H9 (cell line): ENCODE measurements around the gene CAMTA1. TPM values are rescaled to one million over a fixed set of nuclear protein-coding genes. Genes with fewer than 3 reads are reported as not detected.
A peak's percentile ranks its signal among the peaks of the same experiment; 100 is the strongest.

Source experiments
- DNase-seq: peaks from one replicate; pipeline ENCODE4 v3.0.0-alpha.2; 2017
- H2AFZ ChIP-seq: one replicate; pipeline ENCODE4 v1.6.1; 2013; ENCODE audit warnings: mild to moderate bottlenecking, low read length, control low read depth, moderate library complexity
- H2AK5ac ChIP-seq: 2 replicates; pipeline ENCODE4 v1.6.1; 2013; ENCODE audit warnings: low read length, control low read depth, mixed read lengths; ENCODE audit not compliant: insufficient read length
- H2BK120ac ChIP-seq: one replicate; pipeline ENCODE4 v1.6.1; 2013; ENCODE audit warnings: low read depth, mild to moderate bottlenecking, low read length, control low read depth, inconsistent platforms; ENCODE audit not compliant: poor library complexity, severe bottlenecking
- H2BK12ac ChIP-seq: 2 replicates; pipeline ENCODE4 v1.6.1; 2013; ENCODE audit warnings: low read length, control low read depth, mixed read lengths, low read depth; ENCODE audit not compliant: insufficient read length
- H2BK15ac ChIP-seq: 2 replicates; pipeline ENCODE4 v1.6.1; 2013; ENCODE audit warnings: low read depth, low read length, control low read depth
- H2BK20ac ChIP-seq: one replicate; pipeline ENCODE4 v1.6.1; 2013; ENCODE audit warnings: low read depth, mild to moderate bottlenecking, low read length, control low read depth, inconsistent platforms; ENCODE audit not compliant: poor library complexity, severe bottlenecking
- H2BK5ac ChIP-seq: 2 replicates; pipeline ENCODE4 v1.6.1; 2013; ENCODE audit warnings: low read length, control low read depth, mixed read lengths; ENCODE audit not compliant: insufficient read length
- H3K14ac ChIP-seq: 2 replicates; pipeline ENCODE4 v1.6.1; 2013; ENCODE audit warnings: low read length, control low read depth; ENCODE audit not compliant: insufficient read depth
- H3K18ac ChIP-seq: 2 replicates; pipeline ENCODE4 v1.6.1; 2013; ENCODE audit warnings: low read depth, mild to moderate bottlenecking, mixed read lengths, low read length, control low read depth; ENCODE audit not compliant: insufficient read length
- H3K23ac ChIP-seq: 2 replicates; pipeline ENCODE4 v1.6.1; 2013; ENCODE audit warnings: low read length, control low read depth, mixed read lengths, low read depth; ENCODE audit not compliant: insufficient read length
- H3K23me2 ChIP-seq: 2 replicates; pipeline ENCODE4 v1.6.1; 2013; ENCODE audit warnings: low read depth, mild to moderate bottlenecking, mixed read lengths, low read length, control low read depth; ENCODE audit not compliant: insufficient read length, poor library complexity, severe bottlenecking
- H3K27ac ChIP-seq: 2 replicates; pipeline ENCODE4 v1.5.1; 2013; ENCODE audit warnings: low read length, control low read depth, mixed read lengths, low read depth; ENCODE audit not compliant: insufficient read length
- H3K27me3 ChIP-seq: 2 replicates; pipeline ENCODE4 v1.6.1; 2013; ENCODE audit warnings: low read length, control low read depth, inconsistent platforms; ENCODE audit not compliant: insufficient read depth
- H3K4ac ChIP-seq: 2 replicates; pipeline ENCODE4 v1.6.1; 2013; ENCODE audit warnings: low read depth, mild to moderate bottlenecking, control low read depth, inconsistent platforms, low read length, moderate library complexity
- H3K4me1 ChIP-seq: 2 replicates; pipeline ENCODE4 v1.6.1; 2013; ENCODE audit warnings: low read length, control low read depth, inconsistent platforms; ENCODE audit not compliant: insufficient read depth
- H3K4me2 ChIP-seq: 2 replicates; pipeline ENCODE4 v1.6.1; 2013; ENCODE audit warnings: low read length, control low read depth, mixed read lengths; ENCODE audit not compliant: insufficient read length, insufficient read depth
- H3K56ac ChIP-seq: 2 replicates; pipeline ENCODE4 v1.6.1; 2013; ENCODE audit warnings: low read depth, mild to moderate bottlenecking, mixed read lengths, low read length, control low read depth; ENCODE audit not compliant: insufficient read length
- H3K79me1 ChIP-seq: 2 replicates; pipeline ENCODE4 v1.6.1; 2013; ENCODE audit warnings: low read depth, mild to moderate bottlenecking, moderate library complexity, low read length, control low read depth, inconsistent platforms; ENCODE audit not compliant: insufficient read depth, poor library complexity, severe bottlenecking
- H3K79me2 ChIP-seq: 2 replicates; pipeline ENCODE4 v1.6.1; 2013; ENCODE audit warnings: low read length, control low read depth, inconsistent platforms; ENCODE audit not compliant: insufficient read depth
- H3K9ac ChIP-seq: 2 replicates; pipeline ENCODE4 v1.6.1; 2013; ENCODE audit warnings: low read length, control low read depth, mixed read lengths; ENCODE audit not compliant: insufficient read length; ENCODE audit errors: extremely low read depth
- H3K9me3 ChIP-seq: one replicate; pipeline ENCODE4 v1.6.1; 2013; ENCODE audit warnings: low read depth, low read length, inconsistent platforms; ENCODE audit not compliant: control insufficient read depth
- H3T11ph ChIP-seq: one replicate; pipeline ENCODE4 v1.6.1; 2013; ENCODE audit warnings: mild to moderate bottlenecking, low read length, control low read depth, inconsistent platforms
- H4K20me1 ChIP-seq: one replicate; pipeline ENCODE4 v1.6.1; 2013; ENCODE audit not compliant: control insufficient read depth, insufficient read length, insufficient read depth
- H4K5ac ChIP-seq: 2 replicates; pipeline ENCODE4 v1.6.1; 2013; ENCODE audit warnings: low read depth, mild to moderate bottlenecking, mixed read lengths, low read length, control low read depth; ENCODE audit not compliant: insufficient read length
- H4K8ac ChIP-seq: replicated peaks from 2 replicates; pipeline ENCODE4 v1.6.1; 2013; ENCODE audit warnings: low read length, control low read depth, mixed read lengths, low read depth; ENCODE audit not compliant: insufficient read length
- H4K91ac ChIP-seq: 2 replicates; pipeline ENCODE4 v1.6.1; 2013; ENCODE audit warnings: low read depth, mild to moderate bottlenecking, moderate library complexity, mixed read lengths, low read length, control low read depth; ENCODE audit not compliant: insufficient read length
- H3K27ac Mint-ChIP-seq, 3 experiments: 2 replicates in 2 of 3; 3 replicates in 1 of 3; pipeline ENCODE4 v1.8.0; 2020 to 2021; ENCODE audit warnings: mixed read lengths in 3 of 3, mild to moderate bottlenecking in 1 of 3, moderate library complexity in 1 of 3
- H3K27me3 Mint-ChIP-seq: 2 replicates; pipeline ENCODE4 v1.8.0; 2021; ENCODE audit warnings: low read depth, mild to moderate bottlenecking, moderate library complexity, mixed read lengths
- H3K36me3 Mint-ChIP-seq, 3 experiments: 2 replicates in 2 of 3; 3 replicates in 1 of 3; pipeline ENCODE4 v1.8.0; 2020 to 2021; ENCODE audit warnings: low read depth in 3 of 3, mixed read lengths in 3 of 3; ENCODE audit not compliant: insufficient read depth in 1 of 3
- H3K4me1 Mint-ChIP-seq, 2 experiments: 2 replicates each; pipeline ENCODE4 v1.8.0; 2020; ENCODE audit warnings: mixed read lengths in 2 of 2
- H3K4me3 Mint-ChIP-seq, 2 experiments: 2 replicates in 1 of 2; 3 replicates in 1 of 2; pipeline ENCODE4 v1.8.0; 2020 to 2021; ENCODE audit warnings: mild to moderate bottlenecking in 2 of 2, mixed read lengths in 2 of 2, moderate library complexity in 1 of 2
- H3K9me3 Mint-ChIP-seq, 2 experiments: 2 replicates in 1 of 2; 3 replicates in 1 of 2; pipeline ENCODE4 v1.8.0; 2020; ENCODE audit warnings: mild to moderate bottlenecking in 2 of 2, mixed read lengths in 2 of 2, moderate library complexity in 1 of 2
- WGBS: extraction: QIAGEN DNeasy Blood & Tissue Kit; methylation state at CpG from one replicate; pipeline ENCODE4 v1.1.7; 2013; ENCODE audit warnings: missing lambda C conversion rate, low lambda C conversion rate, mixed read lengths; ENCODE audit not compliant: insufficient read length; ENCODE audit errors: extremely low coverage; 5-methylcytosine and 5-hydroxymethylcytosine counted together
- total RNA-seq: library from RNA; stranded (reverse); gene quantifications from 2 replicates; pipeline ENCODE4 v1.2.1, GENCODE V29; 2021
- TF ChIP-seq, protein P1 (sequence below): fragments of 200-600 bp; sonication (generic); conservative IDR thresholded peaks from 3 replicates; pipeline ENCODE4 v1.8.0; 2021; ENCODE audit warnings: antibody characterized with exemption, mild to moderate bottlenecking

Gene CAMTA1
- total RNA-seq, 1 experiment from 2014 or later = 115 TPM

GRCh38 chr1:7561331-7561921 lies 776.2 kb downstream of the CAMTA1 start:
- Histone ChIP-seq H3K4me1 (no peaks in the 10 kb centered on the region), H3K27ac (no peak overlapping the region), H2BK12ac (no peak overlapping the region), H3K56ac (no peak overlapping the region), H2BK20ac (no peak overlapping the region), H3K23ac (no peak overlapping the region), H3K18ac (no peak overlapping the region), H4K8ac (no peak overlapping the region), H3K9me3 (no peaks in the 10 kb centered on the region), H4K91ac (no peak overlapping the region), H3K79me2 (no peaks in the 10 kb centered on the region), H2AFZ (no peak overlapping the region), H2AK5ac (no peak overlapping the region), H2BK120ac (no peak overlapping the region), H3K4me2 (no peak overlapping the region), H3K79me1 (no peaks in the 10 kb centered on the region), H4K20me1 (no peaks in the 10 kb centered on the region), H3K4ac (no peak overlapping the region), H2BK15ac (no peak overlapping the region), H3K14ac (no peak overlapping the region), H3K27me3 (no peaks in the 10 kb centered on the region), H3K23me2 (no peaks in the 10 kb centered on the region), H2BK5ac (no peak overlapping the region), H3K9ac (no peak overlapping the region), H3T11ph (no peak overlapping the region), H4K5ac (no peak overlapping the region)
- TF ChIP-seq, protein P1, sequence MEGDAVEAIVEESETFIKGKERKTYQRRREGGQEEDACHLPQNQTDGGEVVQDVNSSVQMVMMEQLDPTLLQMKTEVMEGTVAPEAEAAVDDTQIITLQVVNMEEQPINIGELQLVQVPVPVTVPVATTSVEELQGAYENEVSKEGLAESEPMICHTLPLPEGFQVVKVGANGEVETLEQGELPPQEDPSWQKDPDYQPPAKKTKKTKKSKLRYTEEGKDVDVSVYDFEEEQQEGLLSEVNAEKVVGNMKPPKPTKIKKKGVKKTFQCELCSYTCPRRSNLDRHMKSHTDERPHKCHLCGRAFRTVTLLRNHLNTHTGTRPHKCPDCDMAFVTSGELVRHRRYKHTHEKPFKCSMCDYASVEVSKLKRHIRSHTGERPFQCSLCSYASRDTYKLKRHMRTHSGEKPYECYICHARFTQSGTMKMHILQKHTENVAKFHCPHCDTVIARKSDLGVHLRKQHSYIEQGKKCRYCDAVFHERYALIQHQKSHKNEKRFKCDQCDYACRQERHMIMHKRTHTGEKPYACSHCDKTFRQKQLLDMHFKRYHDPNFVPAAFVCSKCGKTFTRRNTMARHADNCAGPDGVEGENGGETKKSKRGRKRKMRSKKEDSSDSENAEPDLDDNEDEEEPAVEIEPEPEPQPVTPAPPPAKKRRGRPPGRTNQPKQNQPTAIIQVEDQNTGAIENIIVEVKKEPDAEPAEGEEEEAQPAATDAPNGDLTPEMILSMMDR = peak; percentile 83
- Mint-ChIP-seq H3K27me3 (no peaks in the 10 kb centered on the region; the same call in 1 of the 2 replicates), H3K36me3 (no peaks in the 10 kb centered on the region), H3K27ac (no peak overlapping the region), H3K4me1 (peaks cover 6 to 11% of the 10 kb centered on the region in 2 experiments), H3K4me3 (no peak overlapping the region), H3K9me3 (no peaks in the 10 kb centered on the region)
- DNase-seq = peak; percentile 89
- no CpG with 5 or more reads among the region's 16 CpGs for WGBS
